Cardiac muscle cell (in vitro differentiated cells and primary cell): ENCODE results near the gene NMNAT3. TPM values are rescaled to one million over a fixed set of nuclear protein-coding genes. Genes with fewer than 3 reads are reported as not detected.
A peak's percentile ranks its signal among the peaks of the same experiment; 100 is the strongest.

Experiments
- DNase-seq, 2 donors: peaks; one replicate each; pipeline versions ENCODE4 v3.0.0 to v3.0.0-alpha.2; 2010 to 2017; ENCODE audit warnings: low read depth in 1 of 2, low spot score in 1 of 2
- H3K27ac ChIP-seq: fragments of 200-600 bp; sonication (generic); 2 replicates; pipeline ENCODE4 v1.5.1; 2016
- H3K27me3 ChIP-seq: fragments of 200-600 bp; sonication (generic); 2 replicates; pipeline ENCODE4 v1.6.0; 2016; ENCODE audit warnings: control low read depth
- H3K36me3 ChIP-seq: fragments of 200-600 bp; sonication (generic); 2 replicates; pipeline ENCODE4 v1.5.1; 2016; ENCODE audit warnings: control low read depth
- H3K4me1 ChIP-seq: fragments of 200-600 bp; sonication (generic); 2 replicates; pipeline ENCODE4 v1.8.1; 2017; ENCODE audit warnings: low read depth, mild to moderate bottlenecking, mixed run types
- H3K4me3 ChIP-seq: fragments of 200-600 bp; sonication (generic); 2 replicates; pipeline ENCODE4 v1.5.1; 2016; ENCODE audit warnings: mild to moderate bottlenecking
- H3K9me3 ChIP-seq: fragments of 200-600 bp; sonication (generic); 2 replicates; pipeline ENCODE4 v1.5.1; 2017; ENCODE audit warnings: low read depth, mild to moderate bottlenecking, control low read depth
- CTCF ChIP-seq: IDR thresholded peaks from 2 replicates; pipeline ENCODE4 v1.5.1; 2012; ENCODE audit warnings: low read depth, mild to moderate bottlenecking, low read length
- polyA plus RNA-seq: library from polyadenylated mRNA; unstranded; fragments of >200 nt; fragmentation: Nextera tagmentation; extraction: Ambion mirVana; gene quantifications from 2 replicates; pipeline ENCODE4 v1.2.1, GENCODE V29; 2016
- total RNA-seq: library from RNA; depleted of rRNA; stranded (reverse); fragments of >200 nt; gene quantifications from 2 replicates; pipeline ENCODE4 v1.2.3, GENCODE V29; 2016

Gene NMNAT3
- total and polyA plus RNA-seq, 2 experiments from 2014 or later: 6.3 to 16.0 TPM

GRCh38 chr3:139541532-139542288 is 136.1 kb downstream of the NMNAT3 start:
- no peaks in the 10 kb centered on the region for H3K27me3 ChIP-seq
- H3K9me3 ChIP-seq: no peaks in the 10 kb centered on the region
- H3K27ac ChIP-seq: no peak overlapping the region
- H3K36me3 ChIP-seq: no peaks in the 10 kb centered on the region
- DNase-seq: no peak
- no peak overlapping the region for H3K4me3 ChIP-seq
- peaks cover 11% of the 10 kb centered on the region for H3K4me1 ChIP-seq
- no peak for TF ChIP-seq CTCF

- Histone ChIP-seq H3K27ac (no peak overlapping the region), H3K27me3 (no peaks in the 10 kb centered on the region)
- TF ChIP-seq CTCF: no peak
Observed at GRCh38 chr3:139540651-139541531, 136.9 kb downstream of the NMNAT3 start.

GRCh38 chr3:139538733-139539132 is 139.0 kb downstream of the NMNAT3 start:
- H3K4me3 ChIP-seq: peak overlapping the region; percentile 37
- no peak for TF ChIP-seq CTCF
- H3K4me1 ChIP-seq: peaks cover 29% of the 10 kb centered on the region
- no peaks in the 10 kb centered on the region for H3K27me3 ChIP-seq
- no peaks in the 10 kb centered on the region for H3K9me3 ChIP-seq
- peak; percentile 10 to 63 for DNase-seq
- no peaks in the 10 kb centered on the region for H3K36me3 ChIP-seq
- no peak overlapping the region for H3K27ac ChIP-seq

More at GRCh38 chr3:139540651-139541531, 136.9 kb downstream of the NMNAT3 start:
- no peak for DNase-seq
- Histone ChIP-seq H3K4me3 (peak overlapping the region; percentile 37), H3K4me1 (peaks cover 11% of the 10 kb centered on the region), H3K36me3 (no peaks in the 10 kb centered on the region), H3K9me3 (no peaks in the 10 kb centered on the region)

- no peak for TF ChIP-seq CTCF
Observed at GRCh38 chr3:139537795-139538621, 139.8 kb downstream of the NMNAT3 start.

GRCh38 chr3:139537361-139537760 is 140.4 kb downstream of the NMNAT3 start:
- H3K27me3 ChIP-seq: no peaks in the 10 kb centered on the region
- no peaks in the 10 kb centered on the region for H3K36me3 ChIP-seq
- no peak for TF ChIP-seq CTCF
- peaks cover 42% of the 10 kb centered on the region for H3K4me1 ChIP-seq
- no peak overlapping the region for H3K27ac ChIP-seq
- H3K9me3 ChIP-seq: no peaks in the 10 kb centered on the region
- no peak overlapping the region for H3K4me3 ChIP-seq
- no peak for DNase-seq

More at GRCh38 chr3:139537795-139538621, 139.8 kb downstream of the NMNAT3 start:
- H3K4me1 ChIP-seq: peaks cover 37% of the 10 kb centered on the region
- no peaks in the 10 kb centered on the region for H3K36me3 ChIP-seq
- H3K9me3 ChIP-seq: no peaks in the 10 kb centered on the region
- no peak overlapping the region for H3K27ac ChIP-seq
- DNase-seq: no peak
- H3K4me3 ChIP-seq: no peak overlapping the region
- H3K27me3 ChIP-seq: no peaks in the 10 kb centered on the region
